ENCODE results near the gene RAD17. TPM values are rescaled to one million over a fixed set of nuclear protein-coding genes. Genes with fewer than 3 reads are reported as not detected.
"Not testable (repeated sequence)": the region's sequence is repeated elsewhere in the genome, so short reads cannot be mapped to it uniquely, and the experiment has no call there.

RAD17 gene
- total RNA-seq, 3 donors from 2014 or later = 14.6 to 24.1 (median 14.7) TPM

DNA sequence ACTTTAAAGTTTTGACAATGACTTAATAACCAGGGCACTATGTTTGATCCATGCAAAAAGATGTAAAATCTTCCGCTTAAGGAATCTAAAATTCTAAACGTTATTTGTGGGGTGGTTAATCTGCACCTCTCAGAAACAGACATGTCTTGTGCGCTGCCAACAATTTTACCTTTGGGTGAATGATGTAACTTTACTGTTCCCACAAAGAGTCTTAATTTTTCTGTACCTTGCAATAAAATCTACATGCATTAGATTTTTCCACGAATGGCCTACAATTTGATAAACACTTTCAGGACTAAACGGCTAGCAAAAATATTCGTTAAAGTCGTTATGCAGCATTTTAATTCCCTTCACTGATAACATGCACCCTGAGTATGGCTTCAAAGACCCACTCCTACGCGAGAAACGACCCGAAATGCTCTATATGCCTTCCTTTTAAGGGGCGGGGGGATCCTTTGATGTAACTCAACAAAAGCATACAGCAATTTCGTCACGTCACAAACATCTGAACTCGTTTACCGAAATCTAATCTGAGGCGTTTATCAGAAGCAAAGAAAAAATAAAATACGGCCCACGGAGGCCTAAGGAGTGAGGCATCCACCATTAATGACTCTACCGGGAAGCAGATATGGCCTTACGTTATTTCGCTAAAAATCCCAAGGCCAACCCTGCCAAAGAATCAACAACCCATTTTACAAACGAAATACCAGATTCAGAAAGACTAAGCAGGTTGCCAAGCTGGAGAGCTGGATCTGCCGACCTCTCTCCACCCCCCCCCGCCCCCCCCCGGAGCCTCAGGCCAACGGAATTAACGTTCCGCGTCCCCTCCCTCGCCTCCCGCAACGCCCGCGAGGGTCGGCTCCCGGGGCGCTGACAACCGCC is 919 bp upstream of the RAD17 start:
- intact Hi-C loops (cut with DNase I; ENCODE audit: low total_unique reads) = no loop called here
- no peaks in the 10 kb centered on the region for H3K27me3 ChIP-seq
- H3K4me1 ChIP-seq = peaks cover 0 to 9% of the 10 kb centered on the region in 2 donors

DNA sequence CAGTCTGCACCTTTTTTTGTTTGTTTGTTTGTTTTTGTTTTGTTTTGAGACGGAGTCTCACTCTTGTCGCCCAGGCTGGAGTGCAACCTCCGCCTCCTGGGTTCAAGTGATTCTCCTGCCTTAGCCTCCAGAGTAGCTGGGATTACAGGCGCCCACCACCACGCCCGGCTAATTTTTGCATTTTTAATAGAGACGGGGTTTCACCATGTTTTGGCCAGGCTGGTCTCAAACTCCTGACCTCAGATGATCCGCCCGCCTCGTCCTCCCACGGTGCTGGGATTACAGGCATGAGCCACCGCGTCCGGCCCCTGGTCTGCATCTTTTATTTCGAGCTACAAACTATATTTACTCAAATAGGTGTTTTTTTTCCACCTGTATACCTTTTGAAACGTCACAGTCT is 717 bp downstream of the RAD17 start:
- H3K27ac ChIP-seq; intact Hi-C loops (cut with DNase I; ENCODE audit: low total_unique reads): not testable (repeated sequence)

More for the DNA sequence above, 919 bp upstream of the RAD17 start:
- H3K36me3 ChIP-seq = no peaks in the 10 kb centered on the region
- no peak for DNase-seq (ENCODE audit: low spot score in 2 of 2)
- H3K4me3 ChIP-seq = peak overlapping the region; percentile 73 to 82 (median 81)
- peak overlapping the region; percentile 98 to 99 for H3K27ac ChIP-seq
- H3K9me3 ChIP-seq = no peaks in the 10 kb centered on the region
- no peak for TF ChIP-seq POLR2AphosphoS5 (IDR thresholded peaks at IDR 0.05)
- no peak for TF ChIP-seq POLR2A (IDR thresholded peaks at IDR 0.05)
- TF ChIP-seq, protein P1, sequence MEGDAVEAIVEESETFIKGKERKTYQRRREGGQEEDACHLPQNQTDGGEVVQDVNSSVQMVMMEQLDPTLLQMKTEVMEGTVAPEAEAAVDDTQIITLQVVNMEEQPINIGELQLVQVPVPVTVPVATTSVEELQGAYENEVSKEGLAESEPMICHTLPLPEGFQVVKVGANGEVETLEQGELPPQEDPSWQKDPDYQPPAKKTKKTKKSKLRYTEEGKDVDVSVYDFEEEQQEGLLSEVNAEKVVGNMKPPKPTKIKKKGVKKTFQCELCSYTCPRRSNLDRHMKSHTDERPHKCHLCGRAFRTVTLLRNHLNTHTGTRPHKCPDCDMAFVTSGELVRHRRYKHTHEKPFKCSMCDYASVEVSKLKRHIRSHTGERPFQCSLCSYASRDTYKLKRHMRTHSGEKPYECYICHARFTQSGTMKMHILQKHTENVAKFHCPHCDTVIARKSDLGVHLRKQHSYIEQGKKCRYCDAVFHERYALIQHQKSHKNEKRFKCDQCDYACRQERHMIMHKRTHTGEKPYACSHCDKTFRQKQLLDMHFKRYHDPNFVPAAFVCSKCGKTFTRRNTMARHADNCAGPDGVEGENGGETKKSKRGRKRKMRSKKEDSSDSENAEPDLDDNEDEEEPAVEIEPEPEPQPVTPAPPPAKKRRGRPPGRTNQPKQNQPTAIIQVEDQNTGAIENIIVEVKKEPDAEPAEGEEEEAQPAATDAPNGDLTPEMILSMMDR (IDR thresholded peaks at IDR 0.05) = no peak

DNA sequence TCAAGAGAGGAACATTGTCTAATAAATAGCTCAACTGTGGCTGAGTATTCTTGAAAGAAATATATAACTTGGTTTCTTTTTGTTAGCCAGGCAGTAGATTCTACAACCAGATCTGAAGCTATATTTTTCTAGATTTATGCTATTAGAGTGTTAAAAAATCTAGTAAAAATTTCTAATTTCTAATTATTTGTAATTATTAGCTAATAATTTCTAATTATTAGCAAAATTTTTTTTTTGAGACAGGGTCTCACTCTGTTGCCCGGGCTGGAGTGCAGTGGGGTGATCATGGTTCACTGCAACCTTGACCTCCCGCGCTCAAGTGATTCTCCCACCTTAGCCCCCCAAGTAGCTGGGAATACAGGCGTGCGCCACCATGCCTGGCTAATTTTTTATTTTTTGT is 2.8 kb downstream of the RAD17 start:
- no peak overlapping the region for H3K27ac ChIP-seq
- H3K36me3 ChIP-seq = no peaks in the 10 kb centered on the region
- H3K4me3 ChIP-seq = no peak overlapping the region
- DNase-seq (ENCODE audit: low spot score in 2 of 2) = no peak
- no peaks in the 10 kb centered on the region for H3K9me3 ChIP-seq
- H3K4me1 ChIP-seq = peaks cover 0 to 9% of the 10 kb centered on the region in 2 donors
- intact Hi-C loops (cut with DNase I; ENCODE audit: low total_unique reads) = no loop called here
- TF ChIP-seq, protein P1 (IDR thresholded peaks at IDR 0.05) = no peak
- TF ChIP-seq POLR2A (IDR thresholded peaks at IDR 0.05) = no peak
- no peak for TF ChIP-seq POLR2AphosphoS5 (IDR thresholded peaks at IDR 0.05)
- no peaks in the 10 kb centered on the region for H3K27me3 ChIP-seq

More for the DNA sequence above, 717 bp downstream of the RAD17 start:
- peak overlapping the region; percentile 73 to 82 (median 81) for H3K4me3 ChIP-seq
- not testable (repeated sequence) for H3K36me3 ChIP-seq; H3K4me1 ChIP-seq; H3K27me3 ChIP-seq; H3K9me3 ChIP-seq; DNase-seq (ENCODE audit: low spot score in 2 of 2)

DNA sequence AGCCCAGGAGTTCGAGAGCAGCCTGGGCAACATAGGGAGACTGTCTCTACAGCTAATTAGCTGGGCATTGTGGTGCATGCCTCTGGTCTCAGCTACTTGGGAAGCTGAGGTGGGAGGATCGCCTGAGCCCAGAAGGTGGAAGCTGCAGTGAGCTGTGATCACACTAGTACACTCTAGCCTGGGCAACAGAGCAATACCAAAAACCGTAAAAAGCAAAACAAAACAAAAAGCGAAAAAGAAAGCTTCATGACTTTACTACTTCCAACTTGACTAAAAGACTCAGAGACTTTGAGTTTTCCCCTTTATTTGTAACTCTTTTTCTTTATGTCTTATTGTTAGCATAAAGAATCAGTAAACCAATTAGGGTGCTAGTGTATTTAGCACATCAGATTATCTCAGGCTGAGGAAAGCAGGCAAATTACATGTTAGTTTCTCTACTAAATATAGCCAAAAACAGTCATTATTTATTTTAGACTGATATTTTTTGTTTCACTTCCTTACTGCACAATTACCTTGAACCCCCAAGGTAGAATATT is 5.4 kb downstream of the RAD17 start:
- H3K27me3 ChIP-seq = no peaks in the 10 kb centered on the region
- no peak overlapping the region for H3K4me3 ChIP-seq
- TF ChIP-seq POLR2AphosphoS5 (IDR thresholded peaks at IDR 0.05) (no peak), POLR2A (IDR thresholded peaks at IDR 0.05) (no peak)
- TF ChIP-seq, protein P1 (IDR thresholded peaks at IDR 0.05) = no peak
- no peaks in the 10 kb centered on the region for H3K36me3 ChIP-seq
- no peak for DNase-seq (ENCODE audit: low spot score in 2 of 2)
- H3K9me3 ChIP-seq = no peaks in the 10 kb centered on the region
- no peak overlapping the region for H3K27ac ChIP-seq
- intact Hi-C loops (cut with DNase I; ENCODE audit: low total_unique reads) = no loop called here
- no peaks in the 10 kb centered on the region for H3K4me1 ChIP-seq

DNA sequence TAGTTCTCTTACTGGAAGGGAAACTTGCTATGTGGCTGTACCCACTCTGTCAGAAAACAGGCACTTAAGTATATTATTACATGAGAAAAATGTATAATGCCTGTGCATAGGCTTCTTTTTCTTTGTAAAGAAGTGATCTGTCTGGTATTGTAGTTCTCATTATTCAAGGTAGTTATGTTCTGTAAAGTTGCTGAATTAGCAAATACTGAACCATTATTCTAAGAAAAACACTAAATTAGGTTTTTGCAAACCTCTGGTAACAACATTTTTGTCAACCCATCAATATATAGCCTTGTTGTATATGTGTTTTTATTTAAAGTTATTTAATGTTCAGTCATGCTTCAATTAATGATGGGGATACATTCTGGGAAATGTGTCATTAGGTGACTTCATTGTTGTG is 8.8 kb downstream of the RAD17 start:
- no peak for TF ChIP-seq POLR2A (IDR thresholded peaks at IDR 0.05)
- TF ChIP-seq, protein P1 (IDR thresholded peaks at IDR 0.05) = no peak
- TF ChIP-seq POLR2AphosphoS5 (IDR thresholded peaks at IDR 0.05) = no peak
- Histone ChIP-seq H3K4me1 (no peaks in the 10 kb centered on the region), H3K27me3 (no peaks in the 10 kb centered on the region), H3K9me3 (no peaks in the 10 kb centered on the region), H3K36me3 (no peaks in the 10 kb centered on the region), H3K4me3 (no peak overlapping the region), H3K27ac (no peak overlapping the region)
- no peak for DNase-seq (ENCODE audit: low spot score in 2 of 2)
- intact Hi-C loops (cut with DNase I; ENCODE audit: low total_unique reads) = no loop called here
